ENCODE measurements around the gene MRPL21. TPM values are rescaled to one million over a fixed set of nuclear protein-coding genes. Genes with fewer than 3 reads are reported as not detected.

MRPL21 gene
- total RNA-seq, 1 experiment from 2014 or later = 96.5 TPM

DNA sequence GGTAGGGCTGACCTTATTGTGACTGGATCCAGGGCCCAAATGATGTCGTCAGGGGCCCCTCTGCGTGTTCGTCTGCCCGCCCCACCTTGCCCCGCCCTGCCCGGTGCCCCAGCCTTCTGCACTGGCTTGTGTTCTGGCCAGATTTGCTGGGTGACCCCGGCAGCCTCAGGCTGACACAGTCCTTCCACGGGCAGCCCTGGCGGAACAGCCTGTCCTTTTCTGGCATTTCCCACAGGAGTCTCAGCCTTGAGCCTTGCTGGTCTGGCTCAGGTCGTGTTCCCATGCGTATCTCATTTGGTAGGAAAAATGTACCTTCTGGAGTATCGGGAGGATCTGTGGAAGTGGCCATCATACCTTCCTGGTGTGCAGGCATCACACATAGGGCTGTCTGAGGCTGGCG is 31.0 kb upstream of the MRPL21 start:
- TF ChIP-seq CTCF (IDR thresholded peaks at IDR 0.05; ENCODE audit: unreplicated experiment) = no peak
- Mint-ChIP-seq H3K36me3 (ENCODE audit: insufficient read depth, unreplicated experiment) (peaks cover 43% of the 10 kb centered on the region), H3K4me3 (ENCODE audit: unreplicated experiment) (no peak overlapping the region), H3K27ac (ENCODE audit: low read depth, unreplicated experiment) (no peak overlapping the region), H3K9me3 (ENCODE audit: unreplicated experiment) (no peaks in the 10 kb centered on the region), H3K27me3 (ENCODE audit: insufficient read depth, unreplicated experiment) (no peaks in the 10 kb centered on the region), H3K4me1 (ENCODE audit: insufficient read depth, unreplicated experiment) (no peaks in the 10 kb centered on the region)
- intact Hi-C loops (cut with micrococcal nuclease) = no loop called here
- POLR2A ChIA-PET = interaction anchor here (0.6 kb wide), 1 partner anchor 865 kb away, joined by 3 read pairs; no protein-coding TSS in a partner anchor
- BruUV-seq (replicated peaks) = no TSS peak
- DNase-seq (ENCODE audit: unreplicated experiment) = no peak
- CTCF ChIA-PET = no interaction called here

DNA sequence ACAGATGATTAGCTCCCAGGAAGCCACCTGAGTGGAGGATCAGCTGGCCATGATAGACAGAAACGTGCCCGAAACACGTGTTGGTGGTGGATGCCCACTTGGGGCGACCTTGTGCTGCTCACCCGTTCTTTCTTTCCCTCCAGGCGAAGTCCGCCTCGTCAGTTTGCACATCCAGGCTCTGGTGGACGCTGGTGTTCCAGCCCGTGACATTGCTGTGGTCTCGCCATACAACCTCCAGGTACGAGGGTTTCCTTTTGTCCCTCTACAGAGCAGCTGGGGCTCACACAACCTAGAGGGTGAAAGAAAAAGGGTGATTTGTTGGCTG is 30.7 kb upstream of the MRPL21 start:
- ChIA-PET POLR2A (interaction anchor here (0.6 kb wide), 1 partner anchor 865 kb away, joined by 3 read pairs; no protein-coding TSS in a partner anchor), CTCF (interaction anchor here (0.6 kb wide), 1 partner anchor 50 kb away, joined by 3 read pairs; no protein-coding TSS in a partner anchor)
- no TSS peak for BruUV-seq (replicated peaks)
- H3K4me1 Mint-ChIP-seq (ENCODE audit: insufficient read depth, unreplicated experiment) = no peaks in the 10 kb centered on the region
- H3K4me3 Mint-ChIP-seq (ENCODE audit: unreplicated experiment) = no peak overlapping the region
- intact Hi-C loops (cut with micrococcal nuclease) = no loop called here
- no peak overlapping the region for H3K27ac Mint-ChIP-seq (ENCODE audit: low read depth, unreplicated experiment)
- no peak for DNase-seq (ENCODE audit: unreplicated experiment)
- H3K27me3 Mint-ChIP-seq (ENCODE audit: insufficient read depth, unreplicated experiment) = no peaks in the 10 kb centered on the region
- H3K36me3 Mint-ChIP-seq (ENCODE audit: insufficient read depth, unreplicated experiment) = peaks cover 43% of the 10 kb centered on the region
- TF ChIP-seq CTCF (IDR thresholded peaks at IDR 0.05; ENCODE audit: unreplicated experiment) = no peak
- H3K9me3 Mint-ChIP-seq (ENCODE audit: unreplicated experiment) = no peaks in the 10 kb centered on the region

DNA sequence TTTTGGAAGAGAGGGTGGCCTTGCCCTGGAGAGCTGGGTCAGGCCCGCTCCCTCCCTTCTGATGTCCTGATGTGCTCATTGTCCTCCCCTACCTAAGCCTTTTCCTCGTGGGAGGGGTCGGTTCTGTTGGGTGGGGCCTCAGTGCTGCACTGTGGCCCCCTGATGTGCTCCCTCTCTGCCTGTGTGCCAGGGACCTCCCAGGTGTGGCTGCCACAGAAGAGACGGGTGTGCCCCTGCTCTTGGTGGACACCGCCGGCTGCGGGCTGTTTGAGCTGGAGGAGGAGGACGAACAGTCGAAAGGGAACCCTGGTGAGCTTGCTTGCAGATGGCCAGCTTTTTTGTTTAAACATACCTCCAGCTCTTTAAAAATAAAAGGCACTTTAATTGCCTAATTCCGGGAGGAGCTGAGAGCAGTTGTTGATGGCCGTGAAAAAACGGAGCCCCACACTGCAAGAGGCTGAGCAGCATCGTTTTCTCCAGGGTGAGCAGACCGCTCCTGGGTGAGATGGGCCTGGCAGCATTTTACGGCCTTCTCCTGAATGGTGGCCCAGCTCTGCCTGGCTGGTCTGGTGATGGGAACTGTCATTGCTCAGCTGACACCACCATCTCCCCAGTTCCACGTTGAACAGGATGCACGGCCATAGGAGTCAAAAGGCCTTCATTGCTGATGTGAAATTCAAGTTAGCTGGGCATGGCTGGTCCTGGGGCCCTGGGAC is 30.1 kb upstream of the MRPL21 start:
- Mint-ChIP-seq H3K27ac (ENCODE audit: low read depth, unreplicated experiment) (no peak overlapping the region), H3K9me3 (ENCODE audit: unreplicated experiment) (no peaks in the 10 kb centered on the region), H3K4me3 (ENCODE audit: unreplicated experiment) (no peak overlapping the region), H3K4me1 (ENCODE audit: insufficient read depth, unreplicated experiment) (no peaks in the 10 kb centered on the region), H3K36me3 (ENCODE audit: insufficient read depth, unreplicated experiment) (peaks cover 43% of the 10 kb centered on the region), H3K27me3 (ENCODE audit: insufficient read depth, unreplicated experiment) (no peaks in the 10 kb centered on the region)
- no peak for DNase-seq (ENCODE audit: unreplicated experiment)
- CTCF ChIA-PET = interaction anchor here (0.6 kb wide), 1 partner anchor 51 kb away, joined by 3 read pairs; no protein-coding TSS in a partner anchor
- no TSS peak for BruUV-seq (replicated peaks)
- POLR2A ChIA-PET = interaction anchor here (0.6 to 0.7 kb wide), 3 partner anchors 8 to 866 kb away, joined by 3 read pairs; no protein-coding TSS in a partner anchor
- TF ChIP-seq CTCF (IDR thresholded peaks at IDR 0.05; ENCODE audit: unreplicated experiment) = no peak
- intact Hi-C loops (cut with micrococcal nuclease) = no loop called here

- TF ChIP-seq CTCF (IDR thresholded peaks at IDR 0.05; ENCODE audit: unreplicated experiment) = no peak
- Mint-ChIP-seq H3K36me3 (ENCODE audit: insufficient read depth, unreplicated experiment) (peaks cover 47% of the 10 kb centered on the region), H3K27ac (ENCODE audit: low read depth, unreplicated experiment) (no peak overlapping the region), H3K4me1 (ENCODE audit: insufficient read depth, unreplicated experiment) (no peaks in the 10 kb centered on the region), H3K9me3 (ENCODE audit: unreplicated experiment) (no peaks in the 10 kb centered on the region), H3K4me3 (ENCODE audit: unreplicated experiment) (no peak overlapping the region), H3K27me3 (ENCODE audit: insufficient read depth, unreplicated experiment) (no peaks in the 10 kb centered on the region)
- intact Hi-C loops (cut with micrococcal nuclease) = no loop called here
- ChIA-PET POLR2A (interaction anchor here (0.6 to 0.7 kb wide), 2 partner anchors 8 to 113 kb away, joined by 3 read pairs; no protein-coding TSS in a partner anchor), CTCF (interaction anchor here (0.7 kb wide), 1 partner anchor 82 kb away, joined by 5 read pairs; no protein-coding TSS in a partner anchor)
- BruUV-seq (replicated peaks) = no TSS peak
- DNase-seq (ENCODE audit: unreplicated experiment) = no peak
Measured at GRCh38 chr11:68932933-68933577, 29.4 kb upstream of the MRPL21 start.
